GM04503 (cell line): ENCODE results near the gene BRF1.

ENCODE experiments used
- DNase-seq: peaks from one replicate; pipeline ENCODE4 v3.0.0-alpha.2; 2012; ENCODE audit warnings: low read depth

The BRF1 gene

DNA sequence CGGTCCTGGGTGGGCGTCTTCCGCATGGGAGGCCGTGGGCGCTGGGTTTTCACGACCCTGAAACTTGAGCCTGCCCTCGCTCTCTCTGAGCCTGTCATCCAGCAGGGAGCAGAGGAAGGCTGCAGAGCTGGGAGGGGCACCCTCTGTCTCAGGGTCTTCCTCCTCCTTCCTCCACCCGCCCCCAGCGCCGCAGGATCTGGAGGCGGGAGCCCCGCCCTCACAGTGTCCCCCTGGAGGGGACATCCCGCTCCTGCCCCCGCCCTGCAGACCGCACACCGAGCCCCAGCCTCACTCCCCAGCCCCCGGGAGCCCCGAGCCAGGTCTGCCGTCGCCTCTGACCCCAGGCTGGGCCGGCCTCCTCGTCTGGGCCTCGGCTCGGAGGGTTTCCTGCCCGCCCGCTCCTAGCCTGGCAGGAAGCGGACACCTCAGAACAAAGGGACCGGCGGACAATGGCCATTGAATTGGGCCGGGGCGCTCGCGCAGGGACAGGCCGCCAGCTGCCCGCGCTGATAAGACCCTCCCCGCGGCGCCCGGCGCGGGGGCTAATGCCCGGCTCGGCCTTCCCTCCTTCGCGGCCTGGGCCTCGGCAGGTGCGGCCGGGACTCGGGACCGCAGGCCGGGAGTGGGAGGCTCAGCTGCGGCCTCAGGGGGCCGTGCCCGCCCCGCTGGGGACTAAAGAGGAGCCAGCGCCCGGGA, 104.4 kb downstream of the BRF1 start:
- DNase-seq, result no peak

- no peak for DNase-seq
These were observed 105.1 kb downstream of the BRF1 start for GRCh38 chr14:105195522-105196264.

- DNase-seq, result no peak
These were observed 105.8 kb downstream of the BRF1 start for GRCh38 chr14:105195051-105195450.

DNA sequence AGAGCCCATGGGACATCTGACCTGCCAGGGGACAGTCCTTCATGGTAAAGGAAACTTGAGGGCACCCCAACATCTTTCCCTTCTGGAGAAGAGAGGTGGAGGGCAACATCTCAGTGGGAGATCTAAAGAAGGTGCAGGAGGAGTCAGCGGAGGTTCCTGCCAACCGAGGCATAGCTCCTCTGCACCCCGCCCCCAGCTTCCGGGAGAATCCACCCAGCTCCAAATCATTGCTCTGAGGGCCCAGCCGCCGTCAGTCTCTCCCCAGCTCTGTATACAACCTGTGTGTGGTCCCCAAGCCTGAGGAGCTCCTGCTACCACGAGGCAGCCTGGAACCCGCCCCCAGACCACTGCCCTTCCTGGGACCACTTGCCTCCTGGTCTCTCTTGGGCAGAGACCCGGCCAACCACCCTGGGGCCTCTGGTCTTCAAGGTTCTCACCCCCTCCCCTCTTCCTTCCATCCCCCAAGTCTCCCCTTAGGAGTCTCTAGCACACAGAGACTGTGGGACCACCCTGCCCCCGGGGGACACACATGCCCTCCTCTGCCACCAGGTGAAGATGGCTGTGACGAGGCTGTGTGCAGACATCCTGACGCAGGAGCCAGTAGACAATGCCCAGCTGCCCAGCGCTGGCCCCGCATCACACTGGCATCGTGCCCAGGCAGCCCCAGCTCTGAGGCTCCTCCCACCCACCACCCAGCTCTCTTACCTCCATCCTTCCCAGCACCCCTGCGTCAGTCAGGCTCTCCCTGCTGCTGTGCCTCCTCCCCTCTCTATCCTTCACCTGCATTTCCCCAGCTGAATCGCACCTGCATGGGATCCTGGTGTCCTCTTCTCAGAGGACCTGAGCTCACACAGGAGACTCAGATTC, 106.7 kb downstream of the BRF1 start:
- no peak for DNase-seq

DNA sequence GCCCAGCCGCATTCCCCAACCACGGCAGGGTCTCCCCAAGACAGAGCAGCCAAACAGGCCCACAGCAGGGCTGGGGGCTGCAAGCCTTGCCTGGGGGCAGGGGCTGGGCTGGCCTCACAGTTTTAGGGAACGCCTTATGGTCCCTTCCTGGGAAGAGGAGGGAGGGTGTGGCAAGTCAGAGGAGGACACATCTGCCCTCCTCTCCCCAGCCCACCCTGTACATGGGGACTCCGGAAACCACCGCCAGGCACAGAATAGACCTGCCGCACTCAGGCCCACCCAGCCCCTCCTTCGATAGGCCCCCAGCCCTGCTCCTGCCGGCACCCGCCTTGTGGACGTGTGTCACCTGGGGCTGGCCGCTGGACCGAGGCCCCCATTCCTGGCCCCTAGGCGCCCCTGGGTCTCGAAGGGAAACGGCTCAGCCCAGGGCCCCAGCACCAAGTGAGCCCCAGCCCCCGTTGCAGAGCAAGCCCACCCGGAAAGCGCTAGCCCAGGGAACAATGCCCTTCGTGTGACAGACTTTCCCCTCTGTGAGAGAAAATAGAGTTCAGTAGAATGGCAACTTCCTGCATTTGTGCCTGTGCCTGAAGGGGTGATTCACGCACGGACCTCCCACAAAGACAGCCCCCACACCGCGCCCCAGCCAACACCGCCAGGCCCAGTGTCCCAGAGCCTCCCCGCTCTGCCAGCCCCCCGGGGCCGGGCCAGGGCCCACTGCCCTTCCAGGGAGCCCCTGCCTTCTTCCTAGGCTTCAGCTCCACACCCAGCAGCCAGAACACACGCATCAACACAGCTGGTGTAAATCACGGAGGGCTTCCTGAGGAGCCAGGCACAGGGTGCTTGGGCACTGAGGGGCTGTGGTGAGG, 107.7 kb downstream of the BRF1 start:
- no peak for DNase-seq

DNA sequence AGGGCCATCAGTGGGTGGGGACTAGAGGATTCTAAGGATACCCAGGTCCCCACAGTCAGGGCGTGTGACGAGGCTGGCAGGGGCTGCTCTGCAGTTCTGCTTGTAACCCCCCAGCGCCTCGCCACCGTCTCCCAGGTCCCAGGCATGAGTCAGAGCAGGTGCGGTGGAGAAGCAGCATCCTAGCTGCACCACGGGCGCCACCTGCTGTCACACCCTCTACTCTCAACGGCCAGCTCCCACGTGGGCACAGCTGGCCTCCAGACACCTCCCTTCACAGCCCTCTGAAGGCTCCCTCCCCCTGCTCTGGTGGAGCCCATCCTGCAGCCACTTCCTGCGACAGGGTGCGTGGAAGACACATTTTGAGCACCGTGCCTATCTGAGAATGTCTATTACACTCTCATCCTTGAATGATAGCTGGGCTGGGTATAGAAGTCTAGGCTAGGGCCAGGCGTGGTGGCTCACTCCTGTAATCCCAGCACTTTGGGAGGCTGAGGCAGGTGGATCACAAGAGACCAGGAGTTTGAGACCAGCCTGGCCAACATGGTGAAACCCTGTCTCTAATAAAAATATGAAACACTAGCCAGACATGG, 112.8 kb downstream of the BRF1 start:
- DNase-seq, result no peak

DNA sequence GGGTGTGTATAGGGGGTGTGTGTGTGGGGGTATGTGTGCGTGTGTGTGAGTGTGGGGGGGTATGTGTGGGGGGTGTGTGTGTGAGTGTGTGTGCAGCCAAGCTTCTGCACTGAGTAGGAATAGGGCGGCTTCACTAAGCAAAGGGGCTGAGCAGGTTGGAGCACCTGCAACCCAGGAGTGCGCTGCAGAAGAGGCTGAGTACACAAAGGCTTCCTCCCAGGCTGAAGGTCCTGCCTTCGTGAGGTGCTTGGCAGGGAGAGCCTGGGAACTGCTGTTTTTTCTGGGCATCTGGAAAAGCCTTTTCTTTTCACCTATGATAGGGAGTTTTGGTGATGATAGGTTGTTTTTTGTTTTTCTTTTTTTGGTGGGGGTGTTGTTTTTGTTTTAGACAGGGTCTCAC, 113.7 kb downstream of the BRF1 start:
- no peak for DNase-seq

DNA sequence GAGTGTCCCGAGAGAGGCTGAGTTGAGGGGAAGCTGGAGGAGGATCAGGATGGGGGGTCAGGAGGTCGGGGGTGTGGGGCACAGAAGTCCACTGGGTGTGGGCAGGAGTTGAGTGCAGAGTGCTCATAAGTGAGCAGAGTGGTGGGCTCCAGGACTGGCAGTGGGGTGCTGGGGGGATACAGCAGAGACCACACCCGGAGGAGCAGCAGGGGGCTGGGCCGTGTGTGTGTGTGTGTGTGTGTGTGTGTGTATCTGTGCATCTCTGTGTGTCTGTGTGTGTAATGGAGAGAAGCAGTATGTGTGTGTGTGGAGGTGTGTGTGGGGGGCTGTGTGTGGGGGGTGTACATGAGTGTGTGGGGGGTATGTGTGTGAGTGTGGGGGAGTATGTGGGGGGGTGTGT, 114.8 kb downstream of the BRF1 start:
- DNase-seq, result no peak

DNA sequence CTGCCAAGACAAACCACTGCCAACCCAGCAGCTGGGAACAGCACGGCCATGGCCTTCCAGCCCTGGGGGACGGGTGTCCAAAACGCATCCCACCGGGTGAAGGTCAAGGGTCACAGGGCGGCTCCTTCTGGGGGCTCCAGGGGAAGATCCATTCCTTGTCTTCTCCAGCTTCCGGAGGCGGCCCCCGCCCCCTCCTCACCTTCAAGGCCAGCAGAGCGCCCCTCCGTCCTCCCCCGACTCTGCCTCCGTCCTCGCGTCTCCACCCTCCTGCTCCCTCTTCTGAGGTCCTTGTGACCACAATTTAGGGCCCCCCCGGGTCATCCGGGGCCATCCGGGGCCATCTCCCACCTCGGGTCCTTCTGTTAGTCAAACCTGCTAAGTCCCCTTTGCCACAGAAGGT, 115.8 kb downstream of the BRF1 start:
- no peak for DNase-seq

DNA sequence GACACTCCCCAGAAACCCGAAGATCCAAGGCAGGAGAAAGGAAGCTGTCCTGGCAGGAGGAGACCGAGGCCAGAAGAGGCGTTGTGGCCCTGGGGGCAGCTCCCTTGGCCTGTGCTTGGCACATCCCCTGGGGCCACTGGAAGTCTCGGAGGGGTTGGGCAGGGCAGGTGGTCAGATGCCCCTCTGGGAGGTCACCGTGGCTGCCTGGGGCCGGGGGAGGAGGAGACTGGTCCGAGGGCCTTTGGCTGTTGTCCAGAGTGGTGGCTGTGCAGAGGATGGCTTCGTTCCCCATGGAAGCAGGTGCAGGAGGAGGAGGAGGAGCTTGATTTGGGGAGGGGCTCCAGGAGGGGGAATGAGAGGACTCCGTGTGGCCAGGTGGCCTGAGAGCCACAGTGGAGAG, 116.3 kb downstream of the BRF1 start:
- DNase-seq, result no peak

DNA sequence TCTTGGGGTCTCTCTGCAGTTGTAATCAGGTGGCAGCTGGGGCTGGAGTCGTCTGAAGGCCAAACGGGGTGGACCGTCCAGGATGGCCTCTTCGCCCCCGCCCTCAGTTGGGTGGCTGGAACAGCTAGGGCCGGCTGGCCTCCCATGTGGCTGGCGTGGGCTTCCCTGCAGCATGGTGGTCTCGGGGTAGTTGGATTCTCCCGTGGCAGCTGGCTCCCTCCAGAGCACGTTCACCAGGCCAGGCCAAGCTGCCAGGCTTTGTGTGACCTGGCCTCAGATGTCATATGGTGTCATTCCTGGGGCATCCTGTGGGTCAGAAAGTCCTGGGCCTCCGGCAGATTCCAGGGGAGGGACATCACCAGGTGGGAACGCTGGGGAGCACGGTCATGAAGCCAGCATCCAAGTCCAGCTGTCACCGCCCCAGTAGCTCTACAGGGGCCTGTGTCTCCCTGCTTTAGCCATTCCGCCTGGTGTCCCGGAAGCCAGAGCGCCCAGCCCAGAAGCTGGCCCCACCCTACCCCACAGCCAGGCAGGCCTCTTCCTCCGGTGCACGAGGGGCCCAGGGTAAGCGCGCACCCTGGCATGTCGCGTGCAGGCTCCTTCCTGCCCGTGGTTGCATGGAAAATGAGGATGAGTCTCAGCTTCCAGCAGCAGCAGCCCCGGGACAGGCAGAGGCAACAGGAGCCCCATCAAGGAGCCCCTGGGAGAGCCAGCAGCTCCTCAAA, 118.3 kb downstream of the BRF1 start:
- DNase-seq, result no peak

DNA sequence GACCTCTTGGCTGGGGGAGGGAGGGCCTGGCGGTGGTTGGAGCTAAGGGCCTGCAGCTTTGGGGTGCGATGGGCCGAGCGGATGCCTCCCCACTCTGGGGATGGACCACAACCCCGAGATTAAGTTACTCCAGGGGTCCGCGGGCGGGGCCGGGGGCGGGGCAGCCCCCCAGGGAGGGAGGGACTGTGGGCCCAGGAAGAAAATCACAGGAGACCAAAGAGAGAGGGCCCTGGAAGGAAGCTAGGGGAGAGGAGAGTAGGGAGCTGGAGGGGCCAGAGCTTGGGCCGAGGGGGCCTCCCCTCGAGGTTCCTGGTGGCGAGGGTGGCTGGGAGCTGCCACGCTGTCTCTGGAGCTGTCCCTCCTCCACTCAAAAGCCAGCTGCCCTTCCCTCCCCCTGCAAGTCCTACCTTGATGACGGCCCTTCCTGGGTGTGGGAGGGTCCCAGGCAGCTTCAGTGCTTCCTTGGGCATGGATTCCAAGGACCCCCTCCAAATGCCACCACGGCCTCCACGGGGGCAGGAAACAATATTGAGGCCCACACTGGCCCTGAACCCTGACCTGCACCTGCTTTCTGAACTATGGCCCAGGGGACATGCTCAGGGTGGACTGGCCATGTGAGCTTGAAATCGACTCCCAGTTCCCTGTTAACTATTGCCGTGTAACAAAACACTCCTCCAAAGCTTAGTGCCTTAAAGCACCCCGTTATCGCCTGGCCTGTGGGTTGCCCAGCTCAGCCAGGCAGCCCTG, 119.1 kb downstream of the BRF1 start:
- no peak for DNase-seq

- DNase-seq, result no peak
These were observed 119.9 kb downstream of the BRF1 start, which contains the start of gene NUDT14 for GRCh38 chr14:105180592-105181548. Gene NUDT14 (minus strand): TSS chr14:105181312. CDS start chr14:105181209, 103 bp downstream.

GRCh38 chr14:105179191-105179590, 121.6 kb downstream of the BRF1 start:
- DNase-seq, result no peak

GRCh38 chr14:105178868-105179140, 122.0 kb downstream of the BRF1 start:
- no peak for DNase-seq

- no peak for DNase-seq
These were observed 122.5 kb downstream of the BRF1 start for GRCh38 chr14:105178069-105178867.

DNA sequence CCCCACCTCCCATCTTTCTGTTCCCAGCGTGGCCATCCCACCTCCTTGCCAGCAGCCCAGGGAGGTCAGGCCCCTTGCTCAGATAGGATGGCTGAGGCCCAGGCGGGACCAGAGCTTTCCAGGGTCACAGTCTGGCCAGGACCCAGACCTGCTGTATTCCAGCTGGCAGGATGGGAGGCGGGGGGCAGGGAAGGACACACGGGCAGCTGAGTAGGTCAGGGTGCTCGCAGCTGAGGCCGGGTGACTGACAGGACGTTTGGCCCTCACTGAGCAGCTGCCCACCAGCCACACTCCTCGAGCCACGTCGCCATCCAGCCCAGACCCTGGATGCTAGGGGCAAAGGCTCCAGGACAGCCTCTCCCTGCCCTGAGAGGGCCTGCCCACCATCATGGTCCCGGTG, 123.7 kb downstream of the BRF1 start:
- no peak for DNase-seq

DNA sequence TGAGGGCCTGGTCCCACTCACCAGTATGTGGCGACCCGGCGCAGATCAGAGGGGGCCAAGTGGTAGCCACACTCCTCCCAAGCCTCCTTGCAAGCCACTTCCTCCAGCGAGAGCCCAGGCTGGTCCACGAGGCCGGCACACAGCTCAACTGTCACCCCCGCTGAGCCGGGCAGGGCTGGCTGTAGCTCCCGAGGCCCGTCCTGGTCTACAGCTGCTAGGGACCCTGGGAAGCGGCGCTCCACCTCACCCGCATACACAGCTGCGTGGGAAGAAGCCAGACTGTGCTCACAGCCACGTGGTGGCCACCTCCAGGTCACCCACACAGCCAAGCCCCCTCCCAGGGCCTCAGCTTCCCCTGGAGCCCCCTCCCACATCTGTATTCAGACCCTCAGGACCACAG, 124.3 kb downstream of the BRF1 start:
- DNase-seq, result no peak
